HG03097 (cell line): ENCODE results near the gene FAM163A.
"Not testable (repeated sequence)": the region's sequence is repeated elsewhere in the genome, so short reads cannot be mapped to it uniquely, and the experiment has no call there.

Experiments
- ATAC-seq: cut with Tn5 transposase; IDR thresholded peaks from one replicate; pipeline ENCODE4 v1.9.1; 2021; ENCODE audit not compliant: unreplicated experiment, low FRiP score

FAM163A gene

GRCh38 chr1:179831852-179832699 lies 89.0 kb downstream of the FAM163A start:
- no peak for ATAC-seq

GRCh38 chr1:179836686-179837445 lies 93.8 kb downstream of the FAM163A start:
- ATAC-seq, result not testable (repeated sequence)

GRCh38 chr1:179840107-179840506 lies 97.0 kb downstream of the FAM163A start:
- no peak for ATAC-seq

- ATAC-seq, result no peak
Observed at GRCh38 chr1:179848233-179848632, 105.1 kb downstream of the FAM163A start.

DNA sequence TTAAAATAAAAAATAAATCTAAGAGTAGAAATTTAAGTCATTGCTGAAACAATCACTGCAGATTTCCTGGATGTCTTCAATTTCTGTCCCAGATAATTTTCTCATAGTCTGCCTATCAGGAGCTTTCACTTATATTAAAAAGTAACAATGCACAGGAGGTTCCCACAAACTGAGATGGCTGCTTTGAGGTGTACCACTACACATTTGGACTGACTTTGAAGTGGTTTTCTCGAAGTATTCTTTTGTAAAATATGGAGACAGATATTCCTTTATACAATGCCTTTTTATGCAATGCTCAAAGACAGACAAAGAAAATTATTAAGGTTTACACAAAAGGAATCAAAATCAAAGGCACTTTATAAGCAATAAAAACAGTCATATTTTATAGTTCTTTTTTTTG lies 110.0 kb downstream of the FAM163A start:
- ATAC-seq, result no peak

GRCh38 chr1:179855831-179856230 lies 112.7 kb downstream of the FAM163A start:
- ATAC-seq, result not testable (repeated sequence)

DNA sequence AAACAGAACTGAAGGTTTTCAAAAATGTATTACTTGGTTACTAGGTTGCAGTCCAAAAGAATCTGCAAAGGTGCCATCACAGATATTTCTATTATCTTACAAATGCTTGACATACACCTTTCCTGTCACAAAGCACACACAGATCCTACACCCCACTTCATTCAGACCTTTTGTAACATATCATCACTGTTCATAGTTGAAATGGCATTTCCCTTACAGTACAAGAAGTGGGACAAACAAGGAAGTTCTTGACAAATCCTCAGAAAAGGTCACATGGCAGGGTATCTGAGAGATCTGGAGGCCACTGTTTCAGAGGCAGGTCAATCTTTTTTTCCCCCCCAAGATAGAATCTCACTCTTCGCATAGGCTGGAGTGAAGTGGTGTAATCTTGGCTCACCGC lies 113.2 kb downstream of the FAM163A start:
- no peak for ATAC-seq

DNA sequence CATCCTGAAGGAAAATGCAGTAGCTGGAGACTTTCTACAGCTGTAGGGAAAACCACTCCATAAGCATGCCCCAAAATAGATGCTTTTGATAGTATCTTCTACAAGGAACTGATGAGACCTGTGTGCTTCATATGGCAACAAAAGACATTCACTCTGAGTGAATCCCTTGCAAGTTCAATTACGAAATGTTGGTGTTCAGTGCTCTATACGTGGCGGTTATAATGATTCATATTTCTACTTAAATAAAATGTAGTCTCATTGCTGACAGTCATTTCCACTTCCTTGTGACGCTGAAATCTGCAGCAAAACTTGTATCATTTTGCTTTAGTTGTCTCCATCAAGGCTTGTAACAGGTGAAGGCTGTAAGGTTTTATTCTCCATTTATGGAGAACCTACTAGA lies 113.9 kb downstream of the FAM163A start:
- ATAC-seq, result no peak

GRCh38 chr1:179860652-179861051 lies 117.6 kb downstream of the FAM163A start:
- ATAC-seq, result no peak

DNA sequence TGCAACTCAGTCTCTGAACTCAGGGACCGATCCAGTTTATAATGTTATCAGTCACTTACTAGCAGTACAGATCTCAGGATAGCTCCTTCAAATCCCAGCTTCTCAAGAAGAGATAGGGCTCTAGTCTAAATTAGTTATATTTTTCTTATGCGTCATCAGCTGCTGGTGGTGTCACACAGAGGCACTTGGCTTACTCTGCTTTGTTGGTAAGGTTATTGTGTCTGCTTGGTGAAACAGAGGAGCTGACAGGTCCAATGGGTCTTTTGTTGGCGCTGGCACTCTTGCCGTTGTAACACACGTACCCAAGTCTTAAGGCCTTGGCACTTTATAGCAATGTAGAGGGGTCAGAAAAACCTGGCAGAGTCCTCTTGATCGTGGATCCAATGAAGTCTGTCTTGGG lies 122.3 kb downstream of the FAM163A start:
- ATAC-seq, result no peak
